Measurements from ENCODE around the gene RBM3.
A peak's percentile ranks its signal among the peaks of the same experiment; 100 is the strongest.

RBM3 gene

GRCh38 chrX:48578661-48579128 is 4.4 kb downstream of the RBM3 start:
- no peak for DNase-seq

GRCh38 chrX:48579259-48579658 is 5.0 kb downstream of the RBM3 start:
- no peak for DNase-seq

GRCh38 chrX:48580662-48581061 is 6.4 kb downstream of the RBM3 start:
- DNase-seq: no peak

GRCh38 chrX:48584698-48585097 is 10.4 kb downstream of the RBM3 start:
- no peak for DNase-seq

- no peak for DNase-seq
Observed at GRCh38 chrX:48589482-48590162, 15.3 kb downstream of the RBM3 start.

GRCh38 chrX:48590203-48591103 is 16.2 kb downstream of the RBM3 start:
- no peak for DNase-seq

GRCh38 chrX:48591255-48591791 is 17.0 kb downstream of the RBM3 start:
- DNase-seq: no peak

GRCh38 chrX:48592971-48593370 is 18.7 kb downstream of the RBM3 start:
- no peak for DNase-seq

- no peak for DNase-seq
Observed at GRCh38 chrX:48595929-48596328, 21.6 kb downstream of the RBM3 start.

GRCh38 chrX:48597353-48598264 is 23.3 kb downstream of the RBM3 start, which contains the start of gene WDR13:
Gene WDR13, plus strand, starts transcription at chrX:48597492. Its CDS starts 505 bp downstream, at chrX:48597997.
- DNase-seq: peak; percentile 79 to 91 (median 83)

GRCh38 chrX:48598614-48599013 is 24.3 kb downstream of the RBM3 start:
- no peak for DNase-seq

GRCh38 chrX:48599341-48599740 is 25.1 kb downstream of the RBM3 start:
- DNase-seq: no peak

- DNase-seq: no peak
Observed at GRCh38 chrX:48600226-48600625, 25.9 kb downstream of the RBM3 start.

- DNase-seq: no peak
Observed at GRCh38 chrX:48601741-48602394, 27.6 kb downstream of the RBM3 start.

- DNase-seq: no peak
Observed at GRCh38 chrX:48604701-48605100, 30.4 kb downstream of the RBM3 start.

GRCh38 chrX:48606091-48606490 is 31.8 kb downstream of the RBM3 start:
- DNase-seq: no peak

GRCh38 chrX:48611703-48612102 is 37.4 kb downstream of the RBM3 start:
- no peak for DNase-seq

GRCh38 chrX:48613502-48614160 is 39.3 kb downstream of the RBM3 start:
- no peak for DNase-seq

- DNase-seq: no peak
Observed at GRCh38 chrX:48616576-48616975, 42.3 kb downstream of the RBM3 start.

GRCh38 chrX:48617542-48618340 is 43.5 kb downstream of the RBM3 start:
- DNase-seq: no peak
